HepG2 (cell line): Measurements from ENCODE around the gene DNAAF1. TPM values are rescaled to one million over a fixed set of nuclear protein-coding genes. Genes with fewer than 3 reads are reported as not detected.

ENCODE experiments used
- AHR ChIP-seq: IDR thresholded peaks from 2 replicates; pipeline ENCODE4 v1.6.1; 2018; ENCODE audit warnings: missing genetic modification reagents, missing compliant biosample characterization
- FOXJ3 ChIP-seq: sonication (generic); formaldehyde crosslinking; IDR thresholded peaks from 2 replicates; pipeline ENCODE4 v1.4.0; 2020; ENCODE audit warnings: missing genetic modification reagents, mild to moderate bottlenecking, borderline replicate concordance
- HDAC1 ChIP-seq: sonication (generic); formaldehyde crosslinking; IDR thresholded peaks from 2 replicates; pipeline ENCODE4 v1.5.1; 2020; ENCODE audit warnings: mild to moderate bottlenecking, missing genetic modification reagents
- MATR3 ChIP-seq: sonication (generic); formaldehyde crosslinking; IDR thresholded peaks from 2 replicates; pipeline ENCODE4 v1.4.0; 2020; ENCODE audit warnings: missing genetic modification reagents
- NCOA5 ChIP-seq: sonication (generic); formaldehyde crosslinking; IDR thresholded peaks from 2 replicates; pipeline ENCODE4 v1.4.0; 2020; ENCODE audit warnings: missing genetic modification reagents
- PLSCR1 ChIP-seq: sonication (generic); formaldehyde crosslinking; IDR thresholded peaks from 2 replicates; pipeline ENCODE4 v1.5.0; 2020; ENCODE audit warnings: missing genetic modification reagents, mild to moderate bottlenecking, borderline replicate concordance
- SIN3A ChIP-seq: IDR thresholded peaks from 2 replicates; pipeline ENCODE4 v1.6.1; 2011; ENCODE audit warnings: low read depth, mild to moderate bottlenecking, control low read depth, low read length, borderline replicate concordance
- SIX1 ChIP-seq: sonication (generic); formaldehyde crosslinking; IDR thresholded peaks from 2 replicates; pipeline ENCODE4 v1.4.0; 2020; ENCODE audit warnings: missing genetic modification reagents, borderline replicate concordance
- TFE3 ChIP-seq: IDR thresholded peaks from 2 replicates; pipeline ENCODE4 v1.6.1; 2016
- UBTF ChIP-seq: sonication (generic); formaldehyde crosslinking; IDR thresholded peaks from 2 replicates; pipeline ENCODE4 v1.4.0; 2020; ENCODE audit warnings: mild to moderate bottlenecking, missing genetic modification reagents
- ZNF333 ChIP-seq: sonication (generic); formaldehyde crosslinking; IDR thresholded peaks from 2 replicates; pipeline ENCODE4 v1.4.0; 2020; ENCODE audit warnings: mild to moderate bottlenecking, missing genetic modification reagents, borderline replicate concordance
- ZNF562 ChIP-seq: sonication (generic); formaldehyde crosslinking; IDR thresholded peaks from 2 replicates; pipeline ENCODE4 v1.8.0; 2022; ENCODE audit warnings: missing genetic modification reagents, borderline replicate concordance
- ZNF567 ChIP-seq: sonication (generic); formaldehyde crosslinking; IDR thresholded peaks from 2 replicates; pipeline ENCODE4 v1.8.1; 2023; ENCODE audit warnings: mild to moderate bottlenecking, missing genetic modification reagents, borderline replicate concordance
- ZNF589 ChIP-seq: sonication (generic); formaldehyde crosslinking; conservative IDR thresholded peaks from 2 replicates; pipeline ENCODE4 v1.8.0; 2022; ENCODE audit warnings: mild to moderate bottlenecking, moderate library complexity, missing genetic modification reagents
- ZNF614 ChIP-seq: IDR thresholded peaks from 2 replicates; pipeline ENCODE4 v1.6.1; 2018; ENCODE audit warnings: missing biosample characterization, missing genetic modification reagents, inconsistent platforms, borderline replicate concordance
- ZNF644 ChIP-seq: IDR thresholded peaks from 2 replicates; pipeline ENCODE4 v1.6.1; 2016; ENCODE audit warnings: low read depth
- ZNF83 ChIP-seq: sonication (generic); formaldehyde crosslinking; IDR thresholded peaks from 2 replicates; pipeline ENCODE4 v1.4.0; 2020; ENCODE audit warnings: missing genetic modification reagents, mild to moderate bottlenecking, borderline replicate concordance
- polyA plus RNA-seq, 8 experiments: library from polyadenylated mRNA; depleted of rRNA in 3 of 8; stranded (reverse) in 7 of 8; unstranded in 1 of 8; fragments of >200 nt; fragmentation: Illumina TruSeq in 4 of 8; extraction: Trizol in 4 of 8; gene quantifications; 2 replicates each; pipeline versions ENCODE4 v1.2.1 to v1.2.3, GENCODE V29; 2011 to 2016; ENCODE audit warnings: low read depth in 4 of 8, missing spikeins in 1 of 8, mixed read lengths in 1 of 8; ENCODE audit not compliant: insufficient read depth in 1 of 8
- total RNA-seq, 5 experiments: library from RNA; depleted of rRNA; stranded (reverse); fragments of >200 nt; fragmentation: Illumina TruSeq; extraction: Trizol; gene quantifications; 2 replicates each; pipeline ENCODE4 v1.2.3, GENCODE V29; 2016; ENCODE audit warnings: low read depth in 1 of 5
- TF ChIP-seq, protein P1 (sequence below): sonication (generic); formaldehyde crosslinking; IDR thresholded peaks from 2 replicates; pipeline ENCODE4 v1.5.1; 2020; ENCODE audit warnings: mild to moderate bottlenecking, missing genetic modification reagents, moderate library complexity
- TF ChIP-seq, protein P2 (sequence below): sonication (generic); formaldehyde crosslinking; IDR thresholded peaks from 2 replicates; pipeline ENCODE4 v1.5.0; 2020; ENCODE audit warnings: missing genetic modification reagents
- TF ChIP-seq, protein P3 (sequence below): sonication (generic); formaldehyde crosslinking; conservative IDR thresholded peaks from 2 replicates; pipeline ENCODE4 v1.4.0; 2020; ENCODE audit warnings: missing genetic modification reagents

The DNAAF1 gene
- total and polyA plus RNA-seq, 2 of the 13 experiments (the other 11 are each of a cell fraction or from before 2014, with no cell fraction given): 0.04 TPM; not detected in 1

- TF ChIP-seq UBTF: peak; percentile 64
- TF ChIP-seq, protein P1, sequence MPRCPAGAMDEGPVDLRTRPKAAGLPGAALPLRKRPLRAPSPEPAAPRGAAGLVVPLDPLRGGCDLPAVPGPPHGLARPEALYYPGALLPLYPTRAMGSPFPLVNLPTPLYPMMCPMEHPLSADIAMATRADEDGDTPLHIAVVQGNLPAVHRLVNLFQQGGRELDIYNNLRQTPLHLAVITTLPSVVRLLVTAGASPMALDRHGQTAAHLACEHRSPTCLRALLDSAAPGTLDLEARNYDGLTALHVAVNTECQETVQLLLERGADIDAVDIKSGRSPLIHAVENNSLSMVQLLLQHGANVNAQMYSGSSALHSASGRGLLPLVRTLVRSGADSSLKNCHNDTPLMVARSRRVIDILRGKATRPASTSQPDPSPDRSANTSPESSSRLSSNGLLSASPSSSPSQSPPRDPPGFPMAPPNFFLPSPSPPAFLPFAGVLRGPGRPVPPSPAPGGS (CRISPR knock-in tag): no peak
- peak; percentile 60; the same call in 1 of the 2 replicates for TF ChIP-seq ZNF614 (CRISPR knock-in tag)
- no peak for TF ChIP-seq TFE3
- TF ChIP-seq, protein P2, sequence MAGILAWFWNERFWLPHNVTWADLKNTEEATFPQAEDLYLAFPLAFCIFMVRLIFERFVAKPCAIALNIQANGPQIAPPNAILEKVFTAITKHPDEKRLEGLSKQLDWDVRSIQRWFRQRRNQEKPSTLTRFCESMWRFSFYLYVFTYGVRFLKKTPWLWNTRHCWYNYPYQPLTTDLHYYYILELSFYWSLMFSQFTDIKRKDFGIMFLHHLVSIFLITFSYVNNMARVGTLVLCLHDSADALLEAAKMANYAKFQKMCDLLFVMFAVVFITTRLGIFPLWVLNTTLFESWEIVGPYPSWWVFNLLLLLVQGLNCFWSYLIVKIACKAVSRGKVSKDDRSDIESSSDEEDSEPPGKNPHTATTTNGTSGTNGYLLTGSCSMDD: no peak
- TF ChIP-seq PLSCR1: no peak
- TF ChIP-seq FOXJ3 (CRISPR knock-in tag): peak; percentile 72
- no peak for TF ChIP-seq MATR3 (CRISPR knock-in tag)
- no peak for TF ChIP-seq ZNF562 (CRISPR knock-in tag)
- TF ChIP-seq HDAC1 (CRISPR knock-in tag): peak; percentile 97
- TF ChIP-seq SIN3A: peak; percentile 99
- TF ChIP-seq NCOA5 (CRISPR knock-in tag): no peak
- TF ChIP-seq AHR (CRISPR knock-in tag): no peak
- no peak for TF ChIP-seq ZNF589 (CRISPR knock-in tag)
- peak; percentile 77; the same call in 1 of the 2 replicates for TF ChIP-seq ZNF333
- TF ChIP-seq ZNF644 (CRISPR knock-in tag): no peak
- TF ChIP-seq, protein P3, sequence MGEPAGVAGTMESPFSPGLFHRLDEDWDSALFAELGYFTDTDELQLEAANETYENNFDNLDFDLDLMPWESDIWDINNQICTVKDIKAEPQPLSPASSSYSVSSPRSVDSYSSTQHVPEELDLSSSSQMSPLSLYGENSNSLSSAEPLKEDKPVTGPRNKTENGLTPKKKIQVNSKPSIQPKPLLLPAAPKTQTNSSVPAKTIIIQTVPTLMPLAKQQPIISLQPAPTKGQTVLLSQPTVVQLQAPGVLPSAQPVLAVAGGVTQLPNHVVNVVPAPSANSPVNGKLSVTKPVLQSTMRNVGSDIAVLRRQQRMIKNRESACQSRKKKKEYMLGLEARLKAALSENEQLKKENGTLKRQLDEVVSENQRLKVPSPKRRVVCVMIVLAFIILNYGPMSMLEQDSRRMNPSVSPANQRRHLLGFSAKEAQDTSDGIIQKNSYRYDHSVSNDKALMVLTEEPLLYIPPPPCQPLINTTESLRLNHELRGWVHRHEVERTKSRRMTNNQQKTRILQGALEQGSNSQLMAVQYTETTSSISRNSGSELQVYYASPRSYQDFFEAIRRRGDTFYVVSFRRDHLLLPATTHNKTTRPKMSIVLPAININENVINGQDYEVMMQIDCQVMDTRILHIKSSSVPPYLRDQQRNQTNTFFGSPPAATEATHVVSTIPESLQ (CRISPR knock-in tag): no peak
- no peak for TF ChIP-seq SIX1 (CRISPR knock-in tag)
- no peak for TF ChIP-seq ZNF567 (CRISPR knock-in tag)
- no peak for TF ChIP-seq ZNF83 (CRISPR knock-in tag)
These were observed at the start of gene DNAAF1, which contains the start of gene HSDL1 (continued) for GRCh38 chr16:84144859-84145639.
